ENCODE data around the gene PPARA.

The PPARA gene

DNA sequence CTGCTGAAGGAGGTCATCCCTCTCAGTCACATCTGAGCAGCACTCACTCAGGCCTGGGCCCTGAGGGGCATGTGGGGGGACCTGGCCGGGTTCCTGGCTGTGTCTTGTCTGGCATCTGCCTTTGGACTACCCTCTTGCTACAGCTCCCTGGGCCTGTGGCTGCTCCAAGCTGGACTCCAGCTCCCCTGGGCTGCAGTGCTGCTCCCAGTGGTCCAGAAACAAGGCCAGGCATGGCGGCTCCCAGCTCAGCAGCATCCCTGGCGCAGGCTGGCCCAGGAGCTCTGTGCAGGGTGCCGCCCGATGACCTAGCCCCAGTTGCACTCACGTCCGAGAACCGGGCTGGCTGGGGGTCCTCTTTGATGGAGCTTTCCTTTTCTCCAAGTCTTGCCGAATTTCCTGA, 94.4 kb downstream of the PPARA start:
- TF ChIP-seq, protein P1, sequence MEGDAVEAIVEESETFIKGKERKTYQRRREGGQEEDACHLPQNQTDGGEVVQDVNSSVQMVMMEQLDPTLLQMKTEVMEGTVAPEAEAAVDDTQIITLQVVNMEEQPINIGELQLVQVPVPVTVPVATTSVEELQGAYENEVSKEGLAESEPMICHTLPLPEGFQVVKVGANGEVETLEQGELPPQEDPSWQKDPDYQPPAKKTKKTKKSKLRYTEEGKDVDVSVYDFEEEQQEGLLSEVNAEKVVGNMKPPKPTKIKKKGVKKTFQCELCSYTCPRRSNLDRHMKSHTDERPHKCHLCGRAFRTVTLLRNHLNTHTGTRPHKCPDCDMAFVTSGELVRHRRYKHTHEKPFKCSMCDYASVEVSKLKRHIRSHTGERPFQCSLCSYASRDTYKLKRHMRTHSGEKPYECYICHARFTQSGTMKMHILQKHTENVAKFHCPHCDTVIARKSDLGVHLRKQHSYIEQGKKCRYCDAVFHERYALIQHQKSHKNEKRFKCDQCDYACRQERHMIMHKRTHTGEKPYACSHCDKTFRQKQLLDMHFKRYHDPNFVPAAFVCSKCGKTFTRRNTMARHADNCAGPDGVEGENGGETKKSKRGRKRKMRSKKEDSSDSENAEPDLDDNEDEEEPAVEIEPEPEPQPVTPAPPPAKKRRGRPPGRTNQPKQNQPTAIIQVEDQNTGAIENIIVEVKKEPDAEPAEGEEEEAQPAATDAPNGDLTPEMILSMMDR (IDR thresholded peaks at IDR 0.05; ENCODE audit: low read length, missing control alignments), result no peak
- no peak overlapping the region for H3K4me3 ChIP-seq (replicated peaks; ENCODE audit: low read depth, low read length)
- no peak for DNase-seq (ENCODE audit: low read depth)

DNA sequence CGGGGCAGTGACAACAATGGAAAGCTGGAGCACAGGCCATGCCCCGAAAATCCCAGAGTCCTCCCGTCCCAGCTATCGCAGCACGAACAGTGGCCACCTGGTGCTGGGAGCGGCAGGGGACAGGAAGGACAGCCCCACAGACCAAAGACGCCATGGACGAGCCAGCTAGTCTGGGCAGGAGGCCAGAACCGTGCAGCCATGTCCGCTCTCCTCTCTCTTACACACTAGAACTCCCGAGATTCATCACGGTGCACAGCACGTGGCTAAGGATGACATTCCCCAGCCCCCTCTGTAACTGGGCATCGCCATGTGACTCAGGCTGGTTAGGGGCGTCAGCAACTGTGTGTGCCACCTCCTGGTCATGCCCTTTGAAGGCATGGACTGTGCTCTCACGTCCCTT, 95.2 kb downstream of the PPARA start:
- TF ChIP-seq, protein P1 (IDR thresholded peaks at IDR 0.05; ENCODE audit: low read length, missing control alignments), result no peak
- H3K4me3 ChIP-seq (replicated peaks; ENCODE audit: low read depth, low read length), result no peak overlapping the region
- DNase-seq (ENCODE audit: low read depth), result peak; percentile 18

DNA sequence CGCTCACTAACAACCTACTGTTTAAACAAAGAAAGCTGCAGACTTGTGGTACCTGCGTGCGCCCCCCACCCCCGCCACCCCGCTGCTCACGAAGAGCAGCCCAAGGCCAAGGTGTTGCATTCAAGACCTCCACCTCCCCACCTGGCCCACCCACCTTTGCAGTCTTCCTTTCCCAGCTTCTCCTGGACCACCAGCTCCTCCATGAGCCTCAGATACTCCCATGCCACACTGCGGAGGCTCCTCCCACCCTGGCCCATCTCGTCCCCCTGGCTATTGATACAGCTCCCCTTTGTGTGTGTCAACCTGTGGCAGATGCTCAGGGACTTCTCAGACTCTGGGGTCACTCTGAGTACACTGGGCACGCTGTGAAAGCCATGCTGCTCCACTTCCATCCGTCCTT, 95.9 kb downstream of the PPARA start:
- TF ChIP-seq, protein P1 (IDR thresholded peaks at IDR 0.05; ENCODE audit: low read length, missing control alignments), result no peak
- H3K4me3 ChIP-seq (replicated peaks; ENCODE audit: low read depth, low read length), result no peak overlapping the region
- DNase-seq (ENCODE audit: low read depth), result no peak

DNA sequence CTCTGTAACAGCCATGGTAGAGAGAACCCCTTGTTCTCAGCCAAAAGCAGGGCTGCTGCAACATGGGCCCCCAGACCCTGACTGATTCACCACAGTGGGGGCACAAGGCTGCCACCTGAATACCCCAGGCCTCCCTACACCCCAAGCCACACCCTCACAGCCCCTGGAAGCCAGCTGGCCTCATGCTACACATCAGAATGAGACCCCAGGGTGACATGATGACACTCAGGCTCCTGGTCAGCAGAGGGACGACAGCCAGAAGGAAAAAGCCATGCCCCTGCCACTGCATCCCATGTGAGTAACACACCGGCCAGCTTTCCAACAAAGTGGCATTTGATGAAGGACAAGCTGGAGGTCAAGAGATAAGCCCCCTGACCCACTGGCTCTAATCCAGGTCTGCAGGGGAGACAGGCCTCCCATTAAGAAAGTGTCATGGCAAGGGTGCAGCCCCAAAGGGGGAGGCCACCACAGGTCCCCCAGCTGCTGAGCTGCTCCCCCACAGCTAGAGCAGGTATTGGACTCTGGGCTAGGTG, 97.2 kb downstream of the PPARA start:
- DNase-seq (ENCODE audit: low read depth), result no peak
- TF ChIP-seq, protein P1 (IDR thresholded peaks at IDR 0.05; ENCODE audit: low read length, missing control alignments), result no peak
- no peak overlapping the region for H3K4me3 ChIP-seq (replicated peaks; ENCODE audit: low read depth, low read length)

DNA sequence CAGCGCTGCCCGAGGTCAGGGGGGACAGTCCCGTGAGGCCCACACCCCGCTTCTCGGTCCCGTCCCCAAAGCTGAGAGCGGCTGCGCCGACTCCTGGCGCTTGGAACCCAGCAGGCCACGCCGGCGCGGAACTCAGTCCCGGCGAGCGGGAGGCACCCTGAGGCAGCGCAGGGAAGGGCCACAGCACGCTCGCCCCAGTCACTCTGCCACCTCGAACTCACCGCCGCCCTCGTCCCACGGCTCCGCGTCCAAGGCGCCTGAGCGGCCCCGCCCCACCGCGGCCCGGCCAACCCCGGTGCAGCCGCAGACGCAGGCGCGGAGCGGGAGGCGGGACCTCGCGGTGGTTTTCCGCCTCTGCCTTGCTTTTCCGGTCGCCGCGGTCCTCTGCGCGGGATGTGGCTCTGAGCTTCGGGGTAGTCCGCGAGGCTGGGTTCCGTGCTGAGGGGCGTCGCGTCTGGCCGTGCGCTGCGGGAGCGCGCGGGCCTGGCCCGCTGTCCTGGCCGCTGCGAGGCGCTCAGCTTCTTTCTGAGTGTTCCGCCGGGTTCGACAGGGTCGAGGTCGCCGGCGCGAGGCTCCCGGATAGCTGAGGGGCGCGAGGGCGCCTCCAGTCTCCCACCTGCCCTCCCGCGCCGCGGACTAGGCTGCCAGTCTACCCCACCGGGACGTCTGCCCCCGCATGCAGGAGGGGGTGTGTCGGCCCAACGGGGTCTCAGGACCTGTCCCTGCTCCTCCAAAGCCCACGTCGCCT, 99.9 kb downstream of the PPARA start, which contains the start of gene CDPF1:
TSS of gene CDPF1 (minus strand) at position 259 of the 748 bp plus-strand sequence. CDS start 2,009 bp downstream, outside the sequence.
- DNase-seq (ENCODE audit: low read depth), result peak; percentile 79
- H3K4me3 ChIP-seq (replicated peaks; ENCODE audit: low read depth, low read length), result peak within 1 kb of the TSS; percentile 83
- TF ChIP-seq, protein P1 (IDR thresholded peaks at IDR 0.05; ENCODE audit: low read length, missing control alignments), result no peak

DNA sequence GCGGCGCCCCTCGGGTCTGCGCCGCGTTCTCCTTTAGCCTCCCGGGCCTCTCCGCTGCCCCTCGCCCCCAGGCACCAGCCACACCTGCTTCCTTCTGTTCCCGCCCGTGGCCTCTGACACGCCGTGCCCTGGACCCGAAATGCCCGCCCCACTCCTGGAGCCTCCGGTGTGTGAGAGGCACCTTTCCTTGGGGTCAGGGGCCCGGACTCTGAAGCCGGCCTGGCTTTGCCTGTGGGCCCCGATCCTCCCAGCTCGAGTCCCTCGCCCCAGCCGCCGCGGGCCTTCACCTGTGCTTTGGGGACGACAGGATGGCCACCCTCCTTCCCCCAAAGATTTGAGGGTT, 100.4 kb downstream of the PPARA start:
- TF ChIP-seq, protein P1 (IDR thresholded peaks at IDR 0.05; ENCODE audit: low read length, missing control alignments), result no peak
- DNase-seq (ENCODE audit: low read depth), result no peak
- H3K4me3 ChIP-seq (replicated peaks; ENCODE audit: low read depth, low read length), result peak overlapping the region; percentile 83

DNA sequence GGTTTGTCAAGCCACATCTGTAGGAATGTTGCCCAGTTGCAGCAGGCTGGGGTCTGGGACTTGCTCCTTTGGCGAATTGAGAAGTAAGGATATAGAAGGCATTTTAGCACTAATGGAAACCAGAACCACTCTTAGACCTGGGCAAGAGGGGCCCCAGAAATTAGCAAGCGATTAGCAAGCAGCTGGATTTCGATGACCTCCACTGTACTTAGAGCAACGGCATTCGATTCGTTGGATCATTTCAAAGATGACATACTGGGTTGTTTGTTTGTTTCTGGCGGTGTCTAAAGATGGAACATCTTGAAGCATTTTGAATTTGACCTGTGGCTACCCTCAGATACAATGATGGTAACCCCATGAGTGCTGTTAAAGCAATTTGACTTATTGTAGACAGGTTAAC, 100.9 kb downstream of the PPARA start:
- DNase-seq (ENCODE audit: low read depth), result no peak
- TF ChIP-seq, protein P1 (IDR thresholded peaks at IDR 0.05; ENCODE audit: low read length, missing control alignments), result no peak
- H3K4me3 ChIP-seq (replicated peaks; ENCODE audit: low read depth, low read length), result peak overlapping the region; percentile 83
